Panc1 (cell line): ENCODE data around the gene BEX4.

Experiments used
- CTCF ChIP-seq: fragments of 450-650 bp; IDR thresholded peaks from 2 replicates; pipeline ENCODE4 v1.5.1; 2017; ENCODE audit warnings: mild to moderate bottlenecking
- REST ChIP-seq, 2 experiments: IDR thresholded peaks; 2 replicates each; pipeline ENCODE4 v1.6.1; 2011 to 2012; ENCODE audit warnings: low read depth in 2 of 2, control low read depth in 1 of 2, low read length in 1 of 2, mild to moderate bottlenecking in 1 of 2, moderate library complexity in 1 of 2; ENCODE audit not compliant: insufficient read depth in 1 of 2
- SIN3A ChIP-seq: IDR thresholded peaks from 2 replicates; pipeline ENCODE4 v1.6.1; 2012; ENCODE audit warnings: low read depth, mild to moderate bottlenecking, low read length, moderate library complexity, borderline replicate concordance; ENCODE audit not compliant: insufficient read depth
- TCF7L2 ChIP-seq: IDR thresholded peaks from 2 replicates; pipeline ENCODE4 v1.6.1; 2011; ENCODE audit warnings: mild to moderate bottlenecking, low read depth, low read length, inconsistent platforms

- TF ChIP-seq CTCF (no peak), REST (IDR thresholded peaks at IDR 0.05; ENCODE audit: insufficient read depth in 1 of 2, low read depth in 2 of 2, low read length in 1 of 2) (no peak), TCF7L2 (no peak), SIN3A (no peak)
These were observed 40.1 kb downstream of the BEX4 start, which contains the start of gene TCEAL8 for GRCh38 chrX:103254921-103255493.
